ENCODE data around the gene MTUS2.

DNA sequence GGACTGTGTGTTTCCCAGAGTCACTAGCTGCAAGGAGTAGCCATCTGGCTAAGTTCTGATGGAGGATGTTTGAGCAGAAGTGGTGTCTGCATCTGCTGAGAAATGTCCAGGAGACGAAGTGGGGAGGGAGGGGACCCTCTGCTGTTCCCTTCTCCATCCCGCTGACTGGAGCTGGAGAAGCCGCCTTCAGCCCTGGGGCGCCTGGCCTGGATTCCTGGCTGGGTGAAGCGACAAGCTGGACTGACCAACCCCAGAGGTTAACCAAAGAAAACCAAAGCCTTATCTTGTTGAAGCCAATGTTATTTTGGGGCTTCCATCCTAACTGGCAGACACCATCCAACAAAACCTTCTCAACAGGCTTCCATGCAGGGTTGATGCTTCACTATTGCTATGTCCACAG lies 707.8 kb downstream of the MTUS2 start:
- TF ChIP-seq, protein P1, sequence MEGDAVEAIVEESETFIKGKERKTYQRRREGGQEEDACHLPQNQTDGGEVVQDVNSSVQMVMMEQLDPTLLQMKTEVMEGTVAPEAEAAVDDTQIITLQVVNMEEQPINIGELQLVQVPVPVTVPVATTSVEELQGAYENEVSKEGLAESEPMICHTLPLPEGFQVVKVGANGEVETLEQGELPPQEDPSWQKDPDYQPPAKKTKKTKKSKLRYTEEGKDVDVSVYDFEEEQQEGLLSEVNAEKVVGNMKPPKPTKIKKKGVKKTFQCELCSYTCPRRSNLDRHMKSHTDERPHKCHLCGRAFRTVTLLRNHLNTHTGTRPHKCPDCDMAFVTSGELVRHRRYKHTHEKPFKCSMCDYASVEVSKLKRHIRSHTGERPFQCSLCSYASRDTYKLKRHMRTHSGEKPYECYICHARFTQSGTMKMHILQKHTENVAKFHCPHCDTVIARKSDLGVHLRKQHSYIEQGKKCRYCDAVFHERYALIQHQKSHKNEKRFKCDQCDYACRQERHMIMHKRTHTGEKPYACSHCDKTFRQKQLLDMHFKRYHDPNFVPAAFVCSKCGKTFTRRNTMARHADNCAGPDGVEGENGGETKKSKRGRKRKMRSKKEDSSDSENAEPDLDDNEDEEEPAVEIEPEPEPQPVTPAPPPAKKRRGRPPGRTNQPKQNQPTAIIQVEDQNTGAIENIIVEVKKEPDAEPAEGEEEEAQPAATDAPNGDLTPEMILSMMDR (IDR thresholded peaks at IDR 0.05; ENCODE audit: low read depth, low read length) = no peak
- TF ChIP-seq, protein P2, sequence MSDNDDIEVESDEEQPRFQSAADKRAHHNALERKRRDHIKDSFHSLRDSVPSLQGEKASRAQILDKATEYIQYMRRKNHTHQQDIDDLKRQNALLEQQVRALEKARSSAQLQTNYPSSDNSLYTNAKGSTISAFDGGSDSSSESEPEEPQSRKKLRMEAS (IDR thresholded peaks at IDR 0.05; ENCODE audit: low read depth, low read length) = no peak
- TF ChIP-seq POLR2A (IDR thresholded peaks at IDR 0.05; ENCODE audit: extremely low read depth, insufficient read length) = no peak
